Measurements from ENCODE around the gene POLR1H. TPM values are rescaled to one million over a fixed set of nuclear protein-coding genes. Genes with fewer than 3 reads are reported as not detected.

Gene POLR1H
- total RNA-seq, 3 donors from 2014 or later, result 14.2 to 39.7 (median 24.1) TPM

GRCh38 chr6:30104661-30105060 is 43.6 kb downstream of the POLR1H start:
- Histone ChIP-seq H3K27me3 (peaks cover 0 to 17% of the 10 kb centered on the region in 2 donors), H3K4me1 (peaks cover 4 to 19% of the 10 kb centered on the region in 2 donors), H3K36me3 (no peaks in the 10 kb centered on the region), H3K4me3 (no peak overlapping the region), H3K27ac (no peak overlapping the region), H3K9me3 (no peaks in the 10 kb centered on the region)
- no peak for TF ChIP-seq POLR2AphosphoS5 (IDR thresholded peaks at IDR 0.05)
- no peak for TF ChIP-seq CTCF (IDR thresholded peaks at IDR 0.05)
- TF ChIP-seq POLR2A (IDR thresholded peaks at IDR 0.05), result no peak
- DNase-seq (ENCODE audit: low spot score in 2 of 2), result no peak
- intact Hi-C loops (cut with DNase I; ENCODE audit: low total_unique reads), result loop anchor here (5.0 kb wide), 1 partner anchor 1403 kb away; no protein-coding TSS in a partner anchor

- H3K36me3 ChIP-seq, result no peaks in the 10 kb centered on the region
- no peak overlapping the region for H3K27ac ChIP-seq
- TF ChIP-seq POLR2A (IDR thresholded peaks at IDR 0.05), result no peak
- no peak for DNase-seq (ENCODE audit: low spot score in 2 of 2)
- no peak overlapping the region for H3K4me3 ChIP-seq
- H3K9me3 ChIP-seq, result no peaks in the 10 kb centered on the region
- peaks cover 0 to 38% of the 10 kb centered on the region in 2 donors for H3K27me3 ChIP-seq
- intact Hi-C loops (cut with DNase I; ENCODE audit: low total_unique reads), result no loop called here
- H3K4me1 ChIP-seq, result no peaks in the 10 kb centered on the region
Observed at GRCh38 chr6:30111266-30111856, 50.3 kb downstream of the POLR1H start.

GRCh38 chr6:30112402-30112994 is 51.4 kb downstream of the POLR1H start:
- H3K27me3 ChIP-seq, result peaks cover 0 to 41% of the 10 kb centered on the region in 2 donors
- no peak overlapping the region for H3K27ac ChIP-seq

GRCh38 chr6:30113003-30113759 is 52.1 kb downstream of the POLR1H start, which contains the start of gene TRIM31:
Gene TRIM31 (minus strand): TSS chr6:30113090. CDS start chr6:30112805, 285 bp downstream.
- DNase-seq (ENCODE audit: low spot score in 2 of 2), result no peak
- intact Hi-C loops (cut with DNase I; ENCODE audit: low total_unique reads), result no loop called here
- Histone ChIP-seq H3K27ac (no peak within 1 kb of the TSS), H3K36me3 (no peaks in the 10 kb centered on the region), H3K27me3 (peaks cover 0 to 38% of the 10 kb centered on the region in 2 donors), H3K4me1 (no peaks in the 10 kb centered on the region), H3K4me3 (no peak within 1 kb of the TSS), H3K9me3 (no peaks in the 10 kb centered on the region)
- TF ChIP-seq POLR2A (IDR thresholded peaks at IDR 0.05) (no peak), POLR2AphosphoS5 (IDR thresholded peaks at IDR 0.05) (no peak), CTCF (IDR thresholded peaks at IDR 0.05) (no peak)

More at GRCh38 chr6:30112402-30112994, 51.4 kb downstream of the POLR1H start:
- intact Hi-C loops (cut with DNase I; ENCODE audit: low total_unique reads), result no loop called here
- TF ChIP-seq POLR2A (IDR thresholded peaks at IDR 0.05), result no peak
- TF ChIP-seq POLR2AphosphoS5 (IDR thresholded peaks at IDR 0.05), result no peak
- no peak for TF ChIP-seq CTCF (IDR thresholded peaks at IDR 0.05)
- Histone ChIP-seq H3K4me1 (no peaks in the 10 kb centered on the region), H3K9me3 (no peaks in the 10 kb centered on the region), H3K36me3 (no peaks in the 10 kb centered on the region), H3K4me3 (no peak overlapping the region)
- no peak for DNase-seq (ENCODE audit: low spot score in 2 of 2)

- TF ChIP-seq POLR2AphosphoS5 (IDR thresholded peaks at IDR 0.05) (no peak), CTCF (IDR thresholded peaks at IDR 0.05) (no peak), POLR2A (IDR thresholded peaks at IDR 0.05) (no peak)
- Histone ChIP-seq H3K4me1 (no peaks in the 10 kb centered on the region), H3K27me3 (peaks cover 0 to 35% of the 10 kb centered on the region in 2 donors)
Observed at GRCh38 chr6:30113841-30114240, 52.8 kb downstream of the POLR1H start.

More at GRCh38 chr6:30113841-30114240, 52.8 kb downstream of the POLR1H start:
- DNase-seq (ENCODE audit: low spot score in 2 of 2), result no peak
- Histone ChIP-seq H3K4me3 (no peak overlapping the region), H3K9me3 (no peaks in the 10 kb centered on the region), H3K36me3 (no peaks in the 10 kb centered on the region), H3K27ac (no peak overlapping the region)
- intact Hi-C loops (cut with DNase I; ENCODE audit: low total_unique reads), result no loop called here

Other genes starting within 250 kb of the POLR1H start
- not detected for gene HLA-G, start 233.4 kb upstream of the POLR1H start, total RNA-seq
- 100 to 1,000 TPM; 327 to 617 (median 473) TPM for gene HLA-A, start 118.7 kb upstream of the POLR1H start, total RNA-seq
- gene PPP1R11, start 5.9 kb downstream of the POLR1H start, total RNA-seq, result 10 to 100 TPM; 28.2 to 43.5 (median 35.8) TPM
- gene RNF39, start 14.5 kb downstream of the POLR1H start, total RNA-seq, result 10 to 100 TPM in 2 of 3 donors, not detected in 1; 11.1 to 40.0 TPM
- 1 to 10 TPM in 1 of 3 donors, not detected in 2; 3.3 TPM for gene TRIM31, start 51.8 kb downstream of the POLR1H start, total RNA-seq
- under 1 TPM in 1 of 3 donors, not detected in 2; 0.33 TPM for gene TRIM40, start 74.9 kb downstream of the POLR1H start, total RNA-seq
- gene TRIM10, start 99.9 kb downstream of the POLR1H start, total RNA-seq, result not detected
- gene TRIM15, start 102.3 kb downstream of the POLR1H start, total RNA-seq, result under 1 TPM in 1 of 3 donors, not detected in 2; 0.33 TPM
- 10 to 100 TPM; 31.7 to 66.2 (median 47.5) TPM for gene TRIM26, start 152.1 kb downstream of the POLR1H start, total RNA-seq